WI38 (cell line): Measurements from ENCODE around the gene BATF3.

Experiments
- H3K4me3 ChIP-seq: 2 replicates; pipeline ENCODE4 v1.5.1; 2011; ENCODE audit warnings: low read depth, mild to moderate bottlenecking, control low read depth, low read length
- CTCF ChIP-seq: IDR thresholded peaks from 2 replicates; pipeline ENCODE4 v1.5.1; 2012; ENCODE audit warnings: low read depth, mild to moderate bottlenecking, control low read depth, low read length

The BATF3 gene

GRCh38 chr1:212696721-212697331 lies 2.8 kb downstream of the BATF3 start:
- no peak overlapping the region for H3K4me3 ChIP-seq
- TF ChIP-seq CTCF = no peak

- H3K4me3 ChIP-seq = no peak overlapping the region
- TF ChIP-seq CTCF = no peak
Observed at GRCh38 chr1:212692774-212693644, 6.6 kb downstream of the BATF3 start.

GRCh38 chr1:212691561-212692071 lies 8.0 kb downstream of the BATF3 start:
- no peak for TF ChIP-seq CTCF
- no peak overlapping the region for H3K4me3 ChIP-seq

GRCh38 chr1:212690816-212691403 lies 8.7 kb downstream of the BATF3 start:
- no peak overlapping the region for H3K4me3 ChIP-seq
- TF ChIP-seq CTCF = no peak

GRCh38 chr1:212689758-212690529 lies 9.7 kb downstream of the BATF3 start:
- no peak for TF ChIP-seq CTCF
- no peak overlapping the region for H3K4me3 ChIP-seq

- TF ChIP-seq CTCF = no peak
Observed at GRCh38 chr1:212689196-212689725, 10.4 kb downstream of the BATF3 start.

More at GRCh38 chr1:212689196-212689725, 10.4 kb downstream of the BATF3 start:
- no peak overlapping the region for H3K4me3 ChIP-seq
